B cell (primary cell): ENCODE results near the gene GPR83. TPM values are rescaled to one million over a fixed set of nuclear protein-coding genes. Genes with fewer than 3 reads are reported as not detected.

Experiments used
- ATAC-seq: fragments of 200-7000 bp; cut with Tn5 transposase; one replicate; pipeline ENCODE4 v1.10.0; 2021; ENCODE audit warnings: low read depth, mild to moderate bottlenecking, moderate number of reproducible peaks, moderate library complexity
- CTCF ChIA-PET: fragments of 350-600 bp; sonication (Branson Sonifier 250); formaldehyde crosslinking; loops from one replicate; lab custom pipeline; 2021; ENCODE audit warnings: antibody characterized with exemption, inconsistent platforms; lab: Charles Lee
- POLR2A ChIA-PET: fragments of 350-600 bp; sonication (Branson Sonifier 250); formaldehyde crosslinking; loops from one replicate; lab custom pipeline; 2021; ENCODE audit warnings: antibody characterized with exemption; lab: Charles Lee
- DNase-seq: peaks from one replicate; pipeline ENCODE4 v3.0.0; 2013
- H2AFZ ChIP-seq: 2 replicates; pipeline ENCODE4 v1.6.1; 2012; ENCODE audit warnings: mild to moderate bottlenecking, low read depth, low read length; ENCODE audit not compliant: insufficient read depth, poor library complexity, severe bottlenecking
- H3K27ac ChIP-seq, 2 donors: 1 replicate in 1 of 2; 2 replicates in 1 of 2; pipeline ENCODE4 v1.5.1; 2012 to 2013; ENCODE audit warnings: low read length in 2 of 2, mild to moderate bottlenecking in 2 of 2, moderate library complexity in 1 of 2
- H3K27me3 ChIP-seq, 4 experiments: fragments of 200-600 bp in 1 of 4; sonication (generic) in 1 of 4; replicated peaks in 1 of 4; 1 replicate in 2 of 4; 2 replicates in 2 of 4; pipeline versions ENCODE4 v1.6.1 to v1.7.0; 2013 to 2016; ENCODE audit warnings: low read length in 3 of 4, mild to moderate bottlenecking in 2 of 4, mixed read lengths in 1 of 4, moderate library complexity in 1 of 4; ENCODE audit not compliant: insufficient read depth in 4 of 4, control insufficient read depth in 3 of 4; ENCODE audit errors: control extremely low read depth in 1 of 4
- H3K36me3 ChIP-seq, 2 experiments: replicated peaks in 1 of 2; 1 replicate in 1 of 2; 2 replicates in 1 of 2; pipeline versions ENCODE4 v1.6.1 to v1.7.1; 2013; ENCODE audit warnings: low read length in 1 of 2; ENCODE audit not compliant: insufficient read depth in 2 of 2, control insufficient read depth in 1 of 2; ENCODE audit errors: control extremely low read depth in 1 of 2, extremely low read depth in 1 of 2
- H3K4me1 ChIP-seq, 2 donors: fragments of 200-600 bp in 1 of 2; sonication (generic) in 1 of 2; 1 replicate in 1 of 2; 2 replicates in 1 of 2; pipeline versions ENCODE4 v1.5.1 to v1.6.1; 2013 to 2017; ENCODE audit warnings: low read length in 2 of 2; ENCODE audit not compliant: control insufficient read depth in 2 of 2, insufficient read depth in 2 of 2
- H3K4me2 ChIP-seq: replicated peaks from 2 replicates; pipeline ENCODE3; 2012; ENCODE audit warnings: mild to moderate bottlenecking, low read depth, low read length; ENCODE audit not compliant: poor library complexity, severe bottlenecking
- H3K4me3 ChIP-seq, 5 experiments: fragments of 200-600 bp in 1 of 5; sonication (generic) in 1 of 5; 1 replicate in 3 of 5; 2 replicates in 2 of 5; pipeline versions ENCODE4 v1.5.1 to v1.7.0; 2011 to 2016; ENCODE audit warnings: low read length in 4 of 5, mild to moderate bottlenecking in 4 of 5, low read depth in 2 of 5, control low read depth in 1 of 5, moderate library complexity in 1 of 5; ENCODE audit not compliant: insufficient read depth in 1 of 5; ENCODE audit errors: control extremely low read depth in 1 of 5, extremely low read depth in 1 of 5
- H3K79me2 ChIP-seq: fragments of 200-600 bp; sonication (generic); one replicate; pipeline ENCODE4 v1.6.0; 2016; ENCODE audit warnings: low read length; ENCODE audit not compliant: control insufficient read depth, insufficient read depth
- H3K9ac ChIP-seq: fragments of 200-600 bp; sonication (generic); 2 replicates; pipeline ENCODE4 v1.6.1; 2017; ENCODE audit warnings: mild to moderate bottlenecking, low read length, moderate library complexity
- H3K9me3 ChIP-seq, 3 donors: one replicate each; pipeline versions ENCODE4 v1.6.1 to v1.7.1; 2013; ENCODE audit warnings: low read length in 2 of 3; ENCODE audit not compliant: control insufficient read depth in 2 of 3, insufficient read depth in 1 of 3; ENCODE audit errors: control extremely low read depth in 1 of 3
- H4K20me1 ChIP-seq: 2 replicates; pipeline ENCODE4 v1.6.0; 2012; ENCODE audit warnings: mild to moderate bottlenecking, low read length; ENCODE audit not compliant: insufficient read depth, control insufficient read depth, poor library complexity, severe bottlenecking
- H3K27ac Mint-ChIP-seq: one replicate; pipeline ENCODE4 v1.8.0; 2021; ENCODE audit warnings: mixed read lengths
- H3K27me3 Mint-ChIP-seq: one replicate; pipeline ENCODE4 v1.8.0; 2021; ENCODE audit warnings: mixed read lengths
- H3K4me1 Mint-ChIP-seq: one replicate; pipeline ENCODE4 v1.8.0; 2021; ENCODE audit warnings: mixed read lengths
- H3K4me3 Mint-ChIP-seq: one replicate; pipeline ENCODE4 v1.8.0; 2021; ENCODE audit warnings: mixed read lengths
- H3K9me3 Mint-ChIP-seq: one replicate; pipeline ENCODE4 v1.8.0; 2022; ENCODE audit warnings: mixed read lengths; ENCODE audit not compliant: insufficient read depth
- EZH2 ChIP-seq: IDR thresholded peaks from 2 replicates; pipeline ENCODE4 v1.6.1; 2012; ENCODE audit warnings: borderline replicate concordance, low read depth, mild to moderate bottlenecking, moderate library complexity, low read length; ENCODE audit not compliant: insufficient read depth, poor library complexity, severe bottlenecking
- WGBS: methylation state at CpG from one replicate; pipeline ENCODE4 v1.1.5; 2013; ENCODE audit warnings: missing lambda C conversion rate; ENCODE audit not compliant: insufficient coverage; 5-methylcytosine and 5-hydroxymethylcytosine counted together
- intact Hi-C: fragments of 100-400 bp; cut with micrococcal nuclease; formaldehyde crosslinking; loops from one replicate; pipeline ENCODE4 v1.10.0; 2022
- polyA plus RNA-seq: library from polyadenylated mRNA; depleted of rRNA; stranded (reverse); fragments of >200 nt; gene quantifications from 2 replicates; pipeline ENCODE4 v1.2.3, GENCODE V29; 2012
- total RNA-seq, 2 donors: library from RNA; stranded (reverse); fragments of 120-200 nt in 1 of 2; gene quantifications; 1 replicate in 1 of 2; 2 replicates in 1 of 2; pipeline versions ENCODE4 v1.2.3 to v1.2.4, GENCODE V29; 2013 to 2022
- TF ChIP-seq, protein P1 (sequence below): fragments of 200-600 bp; IDR thresholded peaks from one replicate; pipeline ENCODE4 v1.8.0; 2022; ENCODE audit warnings: antibody characterized with exemption, mild to moderate bottlenecking

The GPR83 gene
- total and polyA plus RNA-seq, 2 donors (not counting 1 experiment from before 2014, with no cell fraction given): 0.28 to 0.37 TPM

DNA sequence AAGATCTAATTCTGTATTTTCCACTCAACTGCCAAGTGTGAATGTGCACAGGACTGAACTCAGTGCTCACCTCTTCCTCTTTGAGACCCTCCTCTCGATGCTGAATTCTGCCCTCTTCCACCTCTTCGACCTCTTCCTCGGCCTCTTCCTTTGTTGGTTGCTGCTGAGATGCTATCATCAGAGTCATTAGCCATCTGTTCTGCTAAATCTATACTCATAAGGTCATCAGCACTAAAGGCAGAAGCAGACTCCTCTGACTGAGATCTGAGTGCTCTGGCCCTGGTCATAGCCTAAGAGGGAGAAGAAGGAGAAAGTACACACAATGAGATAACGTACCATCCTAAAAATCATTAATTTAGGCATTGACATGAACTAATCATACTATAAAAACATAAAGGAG lies 45.9 kb upstream of the GPR83 start:
- DNase-seq (no peak), ATAC-seq (no peak)
- WGBS: 91% methylated on average over 3 of the region's 4 CpGs
- no peaks in the 10 kb centered on the region for H4K20me1 ChIP-seq
- Mint-ChIP-seq H3K4me1 (no peaks in the 10 kb centered on the region), H3K27ac (no peak overlapping the region), H3K27me3 (no peaks in the 10 kb centered on the region), H3K4me3 (no peak overlapping the region), H3K9me3 (no peaks in the 10 kb centered on the region)
- H3K36me3 ChIP-seq: peaks cover 8 to 28% of the 10 kb centered on the region in 2 experiments
- no peak overlapping the region for H3K4me3 ChIP-seq
- intact Hi-C loops: no loop called here
- no peak overlapping the region for H2AFZ ChIP-seq
- H3K4me2 ChIP-seq: no peak overlapping the region
- no peaks in the 10 kb centered on the region for H3K27me3 ChIP-seq
- no peaks in the 10 kb centered on the region for H3K4me1 ChIP-seq
- H3K9ac ChIP-seq: no peak overlapping the region
- TF ChIP-seq EZH2: no peak
- TF ChIP-seq, protein P1, sequence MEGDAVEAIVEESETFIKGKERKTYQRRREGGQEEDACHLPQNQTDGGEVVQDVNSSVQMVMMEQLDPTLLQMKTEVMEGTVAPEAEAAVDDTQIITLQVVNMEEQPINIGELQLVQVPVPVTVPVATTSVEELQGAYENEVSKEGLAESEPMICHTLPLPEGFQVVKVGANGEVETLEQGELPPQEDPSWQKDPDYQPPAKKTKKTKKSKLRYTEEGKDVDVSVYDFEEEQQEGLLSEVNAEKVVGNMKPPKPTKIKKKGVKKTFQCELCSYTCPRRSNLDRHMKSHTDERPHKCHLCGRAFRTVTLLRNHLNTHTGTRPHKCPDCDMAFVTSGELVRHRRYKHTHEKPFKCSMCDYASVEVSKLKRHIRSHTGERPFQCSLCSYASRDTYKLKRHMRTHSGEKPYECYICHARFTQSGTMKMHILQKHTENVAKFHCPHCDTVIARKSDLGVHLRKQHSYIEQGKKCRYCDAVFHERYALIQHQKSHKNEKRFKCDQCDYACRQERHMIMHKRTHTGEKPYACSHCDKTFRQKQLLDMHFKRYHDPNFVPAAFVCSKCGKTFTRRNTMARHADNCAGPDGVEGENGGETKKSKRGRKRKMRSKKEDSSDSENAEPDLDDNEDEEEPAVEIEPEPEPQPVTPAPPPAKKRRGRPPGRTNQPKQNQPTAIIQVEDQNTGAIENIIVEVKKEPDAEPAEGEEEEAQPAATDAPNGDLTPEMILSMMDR: no peak
- ChIA-PET POLR2A (no interaction called here), CTCF (no interaction called here)
- H3K9me3 ChIP-seq: no peaks in the 10 kb centered on the region
- no peaks in the 10 kb centered on the region for H3K79me2 ChIP-seq
- H3K27ac ChIP-seq: no peak overlapping the region

DNA sequence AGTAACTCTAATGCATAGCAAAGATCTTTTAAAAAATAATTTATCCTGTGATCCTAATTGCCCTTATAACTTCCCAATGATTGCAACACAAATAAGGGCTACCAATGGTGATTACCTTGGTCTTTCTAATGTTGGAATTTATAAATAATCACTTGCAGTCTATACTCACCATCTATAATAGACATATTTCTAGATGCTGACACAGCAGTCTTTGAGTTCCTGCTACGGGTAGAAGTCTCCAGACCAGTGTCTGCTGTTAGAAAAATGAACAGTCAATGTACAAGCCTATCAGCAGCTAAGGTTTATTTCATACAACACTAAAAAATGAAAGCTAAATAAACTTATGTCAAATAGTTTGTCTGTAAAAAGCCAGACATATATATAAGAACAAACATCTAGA lies 44.4 kb upstream of the GPR83 start:
- no peaks in the 10 kb centered on the region for H3K4me1 ChIP-seq
- Mint-ChIP-seq H3K27ac (no peak overlapping the region), H3K9me3 (no peaks in the 10 kb centered on the region), H3K4me1 (no peaks in the 10 kb centered on the region), H3K4me3 (no peak overlapping the region), H3K27me3 (no peaks in the 10 kb centered on the region)
- H3K4me2 ChIP-seq: no peak overlapping the region
- ChIA-PET CTCF (no interaction called here), POLR2A (no interaction called here)
- no peaks in the 10 kb centered on the region for H3K79me2 ChIP-seq
- no peak overlapping the region for H3K4me3 ChIP-seq
- H3K27me3 ChIP-seq: no peaks in the 10 kb centered on the region
- DNase-seq: no peak
- no peak overlapping the region for H3K9ac ChIP-seq
- ATAC-seq: no peak
- H3K9me3 ChIP-seq: no peaks in the 10 kb centered on the region
- H3K36me3 ChIP-seq: peaks cover 8 to 33% of the 10 kb centered on the region in 2 experiments
- intact Hi-C loops: no loop called here
- no peaks in the 10 kb centered on the region for H4K20me1 ChIP-seq
- TF ChIP-seq EZH2: no peak
- TF ChIP-seq, protein P1: no peak
- H2AFZ ChIP-seq: no peak overlapping the region
- no peak overlapping the region for H3K27ac ChIP-seq
- WGBS: no CpG with 5 or more reads among the region's 1 CpG
